Neural progenitor cell (in vitro differentiated cells): ENCODE results near the gene ARHGEF11. TPM values are rescaled to one million over a fixed set of nuclear protein-coding genes. Genes with fewer than 3 reads are reported as not detected.

ENCODE experiments used
- DNase-seq: peaks from one replicate; pipeline ENCODE4 v3.0.0-alpha.2; 2016; ENCODE audit warnings: low spot score
- H2AFZ ChIP-seq: fragments of 200-600 bp; sonication (generic); replicated peaks from 2 replicates; pipeline ENCODE4 v1.6.1; 2016; ENCODE audit warnings: antibody characterized with exemption
- H3F3A ChIP-seq: fragments of 200-600 bp; sonication (generic); 2 replicates; pipeline ENCODE4 v1.6.1; 2016; ENCODE audit warnings: antibody characterized with exemption, low read depth
- H3K27ac ChIP-seq: fragments of 200-600 bp; sonication (generic); 2 replicates; pipeline ENCODE4 v1.5.1; 2016; ENCODE audit warnings: mild to moderate bottlenecking
- H3K27me3 ChIP-seq: fragments of 200-600 bp; sonication (generic); 2 replicates; pipeline ENCODE4 v1.6.1; 2016; ENCODE audit warnings: mild to moderate bottlenecking, moderate library complexity
- H3K36me3 ChIP-seq: fragments of 200-600 bp; sonication (generic); 2 replicates; pipeline ENCODE4 v1.5.1; 2016
- H3K4me1 ChIP-seq: fragments of 200-600 bp; sonication (generic); 2 replicates; pipeline ENCODE4 v1.6.1; 2016; ENCODE audit warnings: mixed run types
- H3K4me2 ChIP-seq: fragments of 200-600 bp; sonication (generic); 2 replicates; pipeline ENCODE4 v1.6.1; 2016
- H3K4me3 ChIP-seq: fragments of 200-600 bp; sonication (generic); 2 replicates; pipeline ENCODE4 v1.5.1; 2016
- H3K79me2 ChIP-seq: fragments of 200-600 bp; sonication (generic); 2 replicates; pipeline ENCODE4 v1.6.1; 2016; ENCODE audit warnings: low read depth
- H3K9ac ChIP-seq: fragments of 200-600 bp; sonication (generic); 2 replicates; pipeline ENCODE4 v1.6.1; 2016
- H3K9me3 ChIP-seq: fragments of 200-600 bp; sonication (generic); 2 replicates; pipeline ENCODE4 v1.5.1; 2016; ENCODE audit warnings: low read depth
- H4K20me1 ChIP-seq: fragments of 200-600 bp; sonication (generic); 2 replicates; pipeline ENCODE4 v1.6.1; 2016; ENCODE audit warnings: low read depth
- H3K27ac Mint-ChIP-seq: 3 replicates; pipeline ENCODE4 v1.8.0; 2021; ENCODE audit warnings: mixed read lengths
- H3K27me3 Mint-ChIP-seq: 2 replicates; pipeline ENCODE4 v1.8.0; 2022; ENCODE audit warnings: low read depth, mild to moderate bottlenecking, inconsistent platforms, moderate library complexity, mixed read lengths; ENCODE audit not compliant: insufficient read depth
- H3K36me3 Mint-ChIP-seq: 3 replicates; pipeline ENCODE4 v1.8.0; 2021; ENCODE audit warnings: mixed read lengths
- H3K4me1 Mint-ChIP-seq: 3 replicates; pipeline ENCODE4 v1.8.0; 2021; ENCODE audit warnings: mixed read lengths
- H3K4me3 Mint-ChIP-seq: 3 replicates; pipeline ENCODE4 v1.8.0; 2021; ENCODE audit warnings: mild to moderate bottlenecking, moderate library complexity, mixed read lengths
- H3K9me3 Mint-ChIP-seq: 3 replicates; pipeline ENCODE4 v1.8.0; 2020; ENCODE audit warnings: mixed read lengths
- CTCF ChIP-seq: fragments of 200-600 bp; sonication (generic); IDR thresholded peaks from 2 replicates; pipeline ENCODE4 v1.5.1; 2017; ENCODE audit warnings: antibody characterized with exemption, mild to moderate bottlenecking
- EZH2 ChIP-seq: fragments of 200-600 bp; sonication (generic); IDR thresholded peaks from 2 replicates; pipeline ENCODE4 v1.6.1; 2017; ENCODE audit warnings: antibody characterized with exemption, mild to moderate bottlenecking, moderate library complexity
- EZH2phosphoT487 ChIP-seq: fragments of 200-600 bp; sonication (generic); IDR thresholded peaks from 2 replicates; pipeline ENCODE4 v1.6.1; 2017; ENCODE audit warnings: antibody characterized with exemption
- total RNA-seq: library from RNA; depleted of rRNA; stranded (reverse); fragments of >200 nt; gene quantifications from 2 replicates; pipeline ENCODE4 v1.2.3, GENCODE V29; 2015; ENCODE audit warnings: low replicate concordance

ARHGEF11 gene
- total RNA-seq, 1 donor from 2014 or later, result 31.9 TPM

- Histone ChIP-seq H3K4me2 (no peak overlapping the region), H3K27ac (no peak overlapping the region), H3K36me3 (no peaks in the 10 kb centered on the region), H3K9ac (no peak overlapping the region), H3K4me1 (no peaks in the 10 kb centered on the region), H3K9me3 (no peaks in the 10 kb centered on the region), H3F3A (no peaks in the 10 kb centered on the region), H3K79me2 (peaks cover 4% of the 10 kb centered on the region), H3K27me3 (no peaks in the 10 kb centered on the region), H4K20me1 (peaks cover 15% of the 10 kb centered on the region), H3K4me3 (no peak overlapping the region), H2AFZ (no peak overlapping the region)
- Mint-ChIP-seq H3K4me1 (no peaks in the 10 kb centered on the region), H3K4me3 (no peak overlapping the region), H3K27ac (no peak overlapping the region), H3K36me3 (peaks cover 15% of the 10 kb centered on the region), H3K9me3 (no peaks in the 10 kb centered on the region), H3K27me3 (no peaks in the 10 kb centered on the region)
- TF ChIP-seq CTCF (no peak), EZH2 (no peak), EZH2phosphoT487 (no peak)
- DNase-seq, result no peak
Observed at GRCh38 chr1:156987715-156988114, 57.8 kb downstream of the ARHGEF11 start.

- Histone ChIP-seq H3K36me3 (peaks cover 4% of the 10 kb centered on the region), H3K79me2 (no peaks in the 10 kb centered on the region), H3K4me1 (no peaks in the 10 kb centered on the region), H3K4me2 (no peak overlapping the region), H3K9ac (no peak overlapping the region), H3K9me3 (no peaks in the 10 kb centered on the region), H2AFZ (no peak overlapping the region), H4K20me1 (no peaks in the 10 kb centered on the region), H3K27me3 (no peaks in the 10 kb centered on the region), H3F3A (no peaks in the 10 kb centered on the region), H3K4me3 (no peak overlapping the region), H3K27ac (no peak overlapping the region)
- TF ChIP-seq CTCF, result no peak
- TF ChIP-seq EZH2phosphoT487, result no peak
- no peak for TF ChIP-seq EZH2
- no peak overlapping the region for H3K27ac Mint-ChIP-seq
- H3K9me3 Mint-ChIP-seq, result no peaks in the 10 kb centered on the region
- DNase-seq, result no peak
- H3K4me1 Mint-ChIP-seq, result no peaks in the 10 kb centered on the region
- H3K4me3 Mint-ChIP-seq, result no peak overlapping the region
- H3K36me3 Mint-ChIP-seq, result peaks cover 33% of the 10 kb centered on the region
- no peaks in the 10 kb centered on the region for H3K27me3 Mint-ChIP-seq
Observed at GRCh38 chr1:156980551-156980950, 65.0 kb downstream of the ARHGEF11 start.

- Mint-ChIP-seq H3K4me3 (no peak overlapping the region), H3K4me1 (no peaks in the 10 kb centered on the region), H3K27ac (no peak overlapping the region), H3K36me3 (peaks cover 50% of the 10 kb centered on the region), H3K9me3 (no peaks in the 10 kb centered on the region), H3K27me3 (no peaks in the 10 kb centered on the region)
- no peak overlapping the region for H3K9ac ChIP-seq
- no peak overlapping the region for H3K4me2 ChIP-seq
- H3K4me1 ChIP-seq, result no peaks in the 10 kb centered on the region
- TF ChIP-seq CTCF, result no peak
- no peak for TF ChIP-seq EZH2phosphoT487
- no peak for TF ChIP-seq EZH2
- H3K27me3 ChIP-seq, result no peaks in the 10 kb centered on the region
- H4K20me1 ChIP-seq, result no peaks in the 10 kb centered on the region
- no peaks in the 10 kb centered on the region for H3K9me3 ChIP-seq
- no peaks in the 10 kb centered on the region for H3F3A ChIP-seq
- no peak overlapping the region for H3K4me3 ChIP-seq
- peaks cover 6% of the 10 kb centered on the region for H3K36me3 ChIP-seq
- H2AFZ ChIP-seq, result no peak overlapping the region
- no peaks in the 10 kb centered on the region for H3K79me2 ChIP-seq
- no peak for DNase-seq
- H3K27ac ChIP-seq, result no peak overlapping the region
Observed at GRCh38 chr1:156975084-156975483, 70.5 kb downstream of the ARHGEF11 start.

GRCh38 chr1:156973417-156973816 lies 72.1 kb downstream of the ARHGEF11 start:
- Histone ChIP-seq H3K27me3 (no peaks in the 10 kb centered on the region), H3K79me2 (no peaks in the 10 kb centered on the region), H3K4me2 (no peak overlapping the region), H3K36me3 (peaks cover 6% of the 10 kb centered on the region), H3K9ac (no peak overlapping the region), H3K4me3 (no peak overlapping the region), H2AFZ (no peak overlapping the region), H3K9me3 (no peaks in the 10 kb centered on the region), H3K4me1 (no peaks in the 10 kb centered on the region), H3F3A (no peaks in the 10 kb centered on the region), H3K27ac (no peak overlapping the region), H4K20me1 (no peaks in the 10 kb centered on the region)
- Mint-ChIP-seq H3K36me3 (peaks cover 50% of the 10 kb centered on the region), H3K9me3 (no peaks in the 10 kb centered on the region), H3K4me3 (no peak overlapping the region), H3K27me3 (no peaks in the 10 kb centered on the region), H3K4me1 (no peaks in the 10 kb centered on the region), H3K27ac (no peak overlapping the region)
- DNase-seq, result no peak
- TF ChIP-seq CTCF (no peak), EZH2phosphoT487 (no peak), EZH2 (no peak)
